Nephron (organoid): ENCODE results near the gene HNRNPF.

Experiments used
- H3K27ac Mint-ChIP-seq, 3 experiments: 2 replicates each; pipeline ENCODE4 v1.8.0; 2020; ENCODE audit warnings: mixed read lengths in 3 of 3, mild to moderate bottlenecking in 2 of 3, moderate library complexity in 1 of 3
- H3K27me3 Mint-ChIP-seq: 2 replicates; pipeline ENCODE4 v1.8.0; 2021; ENCODE audit warnings: low read depth, mild to moderate bottlenecking, moderate library complexity, mixed read lengths
- H3K36me3 Mint-ChIP-seq: 2 replicates; pipeline ENCODE4 v1.8.0; 2020; ENCODE audit warnings: low read depth, mixed read lengths
- H3K4me1 Mint-ChIP-seq: 2 replicates; pipeline ENCODE4 v1.8.0; 2020; ENCODE audit warnings: mixed read lengths
- H3K4me3 Mint-ChIP-seq, 3 experiments: 2 replicates each; pipeline ENCODE4 v1.8.0; 2020; ENCODE audit warnings: mild to moderate bottlenecking in 3 of 3, mixed read lengths in 3 of 3, moderate library complexity in 2 of 3
- H3K9me3 Mint-ChIP-seq: 2 replicates; pipeline ENCODE4 v1.8.0; 2020; ENCODE audit warnings: mixed read lengths
- TF ChIP-seq, protein P1 (sequence below), 3 experiments: fragments of 200-600 bp; sonication (generic); IDR thresholded peaks; one replicate each; pipeline ENCODE4 v1.5.0; 2021; ENCODE audit warnings: antibody characterized with exemption in 3 of 3; ENCODE audit not compliant: unreplicated experiment in 3 of 3

Gene HNRNPF

DNA sequence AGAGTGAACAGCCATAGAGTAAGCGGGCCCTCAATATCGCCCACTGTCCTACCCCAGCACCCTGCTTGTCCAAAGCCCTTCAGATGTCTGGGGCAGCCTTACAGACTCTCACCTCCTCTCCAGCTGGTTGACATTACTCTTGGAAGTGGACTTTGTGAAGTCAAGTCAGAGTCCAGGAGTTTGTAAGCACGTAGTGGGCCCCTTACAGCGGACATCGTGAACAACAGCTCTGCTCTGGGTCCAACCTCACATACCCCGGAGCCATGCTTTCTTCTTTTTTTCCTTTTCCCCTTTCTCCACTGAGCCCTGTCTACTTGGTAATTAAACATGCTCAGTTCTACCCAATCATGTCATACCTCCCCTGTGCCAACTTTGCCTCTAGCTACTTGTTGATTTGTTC is 17.5 kb downstream of the HNRNPF start:
- H3K27me3 Mint-ChIP-seq = no peaks in the 10 kb centered on the region
- peaks cover 33% of the 10 kb centered on the region for H3K4me1 Mint-ChIP-seq
- no peak overlapping the region for H3K27ac Mint-ChIP-seq
- TF ChIP-seq, protein P1, sequence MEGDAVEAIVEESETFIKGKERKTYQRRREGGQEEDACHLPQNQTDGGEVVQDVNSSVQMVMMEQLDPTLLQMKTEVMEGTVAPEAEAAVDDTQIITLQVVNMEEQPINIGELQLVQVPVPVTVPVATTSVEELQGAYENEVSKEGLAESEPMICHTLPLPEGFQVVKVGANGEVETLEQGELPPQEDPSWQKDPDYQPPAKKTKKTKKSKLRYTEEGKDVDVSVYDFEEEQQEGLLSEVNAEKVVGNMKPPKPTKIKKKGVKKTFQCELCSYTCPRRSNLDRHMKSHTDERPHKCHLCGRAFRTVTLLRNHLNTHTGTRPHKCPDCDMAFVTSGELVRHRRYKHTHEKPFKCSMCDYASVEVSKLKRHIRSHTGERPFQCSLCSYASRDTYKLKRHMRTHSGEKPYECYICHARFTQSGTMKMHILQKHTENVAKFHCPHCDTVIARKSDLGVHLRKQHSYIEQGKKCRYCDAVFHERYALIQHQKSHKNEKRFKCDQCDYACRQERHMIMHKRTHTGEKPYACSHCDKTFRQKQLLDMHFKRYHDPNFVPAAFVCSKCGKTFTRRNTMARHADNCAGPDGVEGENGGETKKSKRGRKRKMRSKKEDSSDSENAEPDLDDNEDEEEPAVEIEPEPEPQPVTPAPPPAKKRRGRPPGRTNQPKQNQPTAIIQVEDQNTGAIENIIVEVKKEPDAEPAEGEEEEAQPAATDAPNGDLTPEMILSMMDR (IDR thresholded peaks at IDR 0.05; ENCODE audit: unreplicated experiment in 3 of 3) = no peak
- no peak overlapping the region for H3K4me3 Mint-ChIP-seq
- peaks cover 74% of the 10 kb centered on the region for H3K36me3 Mint-ChIP-seq
- no peaks in the 10 kb centered on the region for H3K9me3 Mint-ChIP-seq

DNA sequence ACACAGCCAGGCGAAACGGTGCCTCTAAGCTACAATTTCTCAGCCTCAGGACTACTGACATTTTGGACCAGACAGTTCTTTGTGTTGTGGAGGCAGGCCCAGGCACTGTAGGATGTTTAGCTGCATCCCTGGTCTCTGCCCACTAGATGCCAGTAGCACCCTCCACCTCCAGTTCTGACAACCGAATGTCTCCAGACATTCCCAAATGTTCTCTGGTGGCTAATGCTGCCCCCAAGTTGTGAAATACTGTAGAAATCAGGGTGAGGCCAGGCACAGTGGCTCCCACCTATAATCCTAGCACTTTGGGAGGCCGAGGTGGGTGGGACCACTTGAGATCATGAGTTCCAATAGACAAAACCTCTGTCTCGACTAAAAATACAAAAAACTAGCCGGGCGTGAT is 18.2 kb downstream of the HNRNPF start:
- TF ChIP-seq, protein P1 (IDR thresholded peaks at IDR 0.05; ENCODE audit: unreplicated experiment in 3 of 3) = peak; percentile 43 to 47 (median 46)
- H3K9me3 Mint-ChIP-seq = no peaks in the 10 kb centered on the region
- no peaks in the 10 kb centered on the region for H3K27me3 Mint-ChIP-seq
- peak overlapping the region in 2 of 3 experiments; percentile 4 to 6 for H3K27ac Mint-ChIP-seq
- H3K4me3 Mint-ChIP-seq = no peak overlapping the region
- H3K36me3 Mint-ChIP-seq = peaks cover 78% of the 10 kb centered on the region
- peaks cover 33% of the 10 kb centered on the region for H3K4me1 Mint-ChIP-seq

- Mint-ChIP-seq H3K9me3 (no peaks in the 10 kb centered on the region), H3K4me1 (peaks cover 29% of the 10 kb centered on the region), H3K27me3 (no peaks in the 10 kb centered on the region), H3K4me3 (no peak overlapping the region), H3K36me3 (peaks cover 81% of the 10 kb centered on the region), H3K27ac (peak overlapping the region in 2 of 3 experiments; percentile 4 to 6)
- TF ChIP-seq, protein P1 (IDR thresholded peaks at IDR 0.05; ENCODE audit: unreplicated experiment in 3 of 3) = no peak
Measured at GRCh38 chr10:43390333-43390732, 18.7 kb downstream of the HNRNPF start.

- Mint-ChIP-seq H3K27me3 (no peaks in the 10 kb centered on the region), H3K27ac (no peak overlapping the region), H3K36me3 (peaks cover 78% of the 10 kb centered on the region), H3K4me1 (peaks cover 25% of the 10 kb centered on the region), H3K4me3 (no peak overlapping the region), H3K9me3 (no peaks in the 10 kb centered on the region)
- TF ChIP-seq, protein P1 (IDR thresholded peaks at IDR 0.05; ENCODE audit: unreplicated experiment in 3 of 3) = no peak
Measured at GRCh38 chr10:43389867-43390266, 19.1 kb downstream of the HNRNPF start.

- Mint-ChIP-seq H3K27ac (no peak overlapping the region), H3K27me3 (no peaks in the 10 kb centered on the region), H3K36me3 (peaks cover 64% of the 10 kb centered on the region), H3K4me3 (no peak overlapping the region), H3K4me1 (peaks cover 10% of the 10 kb centered on the region), H3K9me3 (no peaks in the 10 kb centered on the region)
- TF ChIP-seq, protein P1 (IDR thresholded peaks at IDR 0.05; ENCODE audit: unreplicated experiment in 3 of 3) = no peak
Measured at GRCh38 chr10:43387678-43388032, 21.3 kb downstream of the HNRNPF start.

DNA sequence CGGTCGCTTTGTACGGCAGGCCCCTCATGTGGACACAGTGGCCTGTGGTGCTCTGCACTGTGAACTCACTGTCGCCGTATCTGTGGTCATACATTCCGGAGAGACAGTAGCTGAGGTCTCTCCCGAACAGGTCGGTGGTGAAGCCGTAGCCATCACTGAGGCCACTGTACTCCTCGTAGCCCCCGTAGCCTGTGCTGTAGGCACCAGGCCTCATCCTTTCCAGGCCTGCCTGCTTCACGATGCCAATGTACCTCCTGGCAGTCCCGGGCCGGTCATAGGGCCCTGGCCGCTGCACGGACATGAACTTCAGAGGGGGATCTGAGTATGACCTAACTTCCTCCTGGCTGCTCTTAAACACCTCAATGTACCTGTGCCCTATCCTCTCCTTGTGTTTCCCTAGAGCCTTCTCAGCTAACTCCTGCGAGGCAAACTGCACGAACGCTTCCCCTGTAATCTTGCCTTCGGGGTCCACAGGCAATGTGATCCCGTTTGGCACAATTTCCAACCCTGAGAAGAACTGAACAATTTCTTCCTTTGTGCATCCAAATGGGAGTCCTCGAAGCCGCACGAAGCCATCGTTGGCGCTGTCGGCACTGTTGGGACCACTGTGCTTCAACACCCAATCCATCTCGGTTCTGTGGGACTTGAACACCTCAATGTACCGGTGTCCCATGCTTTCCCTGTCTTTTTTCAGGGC is 21.9 kb downstream of the HNRNPF start:
- no peak overlapping the region for H3K4me3 Mint-ChIP-seq
- H3K27ac Mint-ChIP-seq = no peak overlapping the region
- H3K9me3 Mint-ChIP-seq = no peaks in the 10 kb centered on the region
- H3K4me1 Mint-ChIP-seq = peaks cover 6% of the 10 kb centered on the region
- peaks cover 58% of the 10 kb centered on the region for H3K36me3 Mint-ChIP-seq
- no peaks in the 10 kb centered on the region for H3K27me3 Mint-ChIP-seq
- TF ChIP-seq, protein P1 (IDR thresholded peaks at IDR 0.05; ENCODE audit: unreplicated experiment in 3 of 3) = no peak
